Prostate gland (tissue), 2 donors: ENCODE data around the gene BTAF1.

Source experiments
- CTCF ChIP-seq, 4 experiments: fragments of 200-600 bp in 2 of 4; fragments of 450-650 bp in 2 of 4; sonication (generic) in 2 of 4; IDR thresholded peaks; 1 replicate in 3 of 4; 2 replicates in 1 of 4; pipeline ENCODE4 v1.5.1; 2016 to 2019; ENCODE audit warnings: antibody characterized with exemption in 4 of 4, mild to moderate bottlenecking in 2 of 4, moderate library complexity in 2 of 4
- POLR2AphosphoS5 ChIP-seq: sonication (generic); formaldehyde crosslinking; IDR thresholded peaks from one replicate; pipeline ENCODE4 v1.6.1; 2017; ENCODE audit warnings: antibody characterized with exemption

- TF ChIP-seq POLR2AphosphoS5 = no peak
- TF ChIP-seq CTCF (IDR thresholded peaks at IDR 0.05) = no peak
Observed at GRCh38 chr10:92052741-92053140, 129.2 kb downstream of the BTAF1 start.
